ENCODE results near the gene SERINC4. TPM values are rescaled to one million over a fixed set of nuclear protein-coding genes. Genes with fewer than 3 reads are reported as not detected.
A peak's percentile ranks its signal among the peaks of the same experiment; 100 is the strongest.

The SERINC4 gene
- total RNA-seq, 1 donor from 2014 or later: 0.11 TPM

GRCh38 chr15:43800286-43801141, 494 bp upstream of the SERINC4 start, which contains the start of gene HYPK:
HYPK (plus strand) TSS chr15:43800599; CDS start chr15:43800623, 24 bp downstream.
- peaks cover 2% of the 10 kb centered on the region for H3K9me3 Mint-ChIP-seq
- peak; percentile 98 for ATAC-seq (ENCODE audit: low read depth)
- no peaks in the 10 kb centered on the region for H3K27me3 Mint-ChIP-seq

GRCh38 chr15:43799209-43799944, 643 bp downstream of the SERINC4 start:
- no peak for ATAC-seq (ENCODE audit: low read depth)
- Mint-ChIP-seq H3K4me1 (peaks cover 63% of the 10 kb centered on the region), H3K27ac (peak overlapping the region; percentile 96), H3K27me3 (no peaks in the 10 kb centered on the region), H3K9me3 (peaks cover 2% of the 10 kb centered on the region), H3K4me3 (peak overlapping the region; percentile 11), H3K36me3 (ENCODE audit: low read depth) (peaks cover 68% of the 10 kb centered on the region)
- ChIA-PET POLR2A (interaction anchor here (1.2 to 18.0 kb wide), 6 partner anchors 9 to 53 kb away, joined by 4 to 509 read pairs (median 24); partner anchors contain the start of genes ELL3, PDIA3 and SERF2), CTCF (interaction anchor here (2.2 kb wide), 1 partner anchor 22 kb away, joined by 8 read pairs; the partner anchor contains the start of gene ELL3)
- TF ChIP-seq CTCF (IDR thresholded peaks at IDR 0.05): no peak
- intact Hi-C loops (cut with micrococcal nuclease): no loop called here
- DNase-seq: no peak

More at GRCh38 chr15:43800286-43801141, 494 bp upstream of the SERINC4 start, which contains the start of gene HYPK:
- Mint-ChIP-seq H3K27ac (peak within 1 kb of the TSS; percentile 96), H3K4me1 (peaks cover 51% of the 10 kb centered on the region), H3K4me3 (peak within 1 kb of the TSS; percentile 98), H3K36me3 (ENCODE audit: low read depth) (peaks cover 68% of the 10 kb centered on the region)
- TF ChIP-seq CTCF (IDR thresholded peaks at IDR 0.05): no peak
- intact Hi-C loops (cut with micrococcal nuclease): loop anchor here (1.0 to 2.0 kb wide), 4 partner anchors 8 to 24 kb away; partner anchors contain the start of genes ELL3, MFAP1 and SERF2
- POLR2A ChIA-PET: interaction anchor here (0.6 to 18.0 kb wide), 13 partner anchors 9 to 677 kb away, joined by 3 to 509 read pairs (median 6); partner anchors contain the start of genes ELL3, MFAP1, PDIA3 and SERF2
- DNase-seq: peak; percentile 83
- CTCF ChIA-PET: interaction anchor here (0.9 to 2.2 kb wide), 5 partner anchors 8 to 27 kb away, joined by 3 to 8 read pairs (median 4); partner anchors contain the start of genes ELL3, MFAP1 and SERF2

DNA sequence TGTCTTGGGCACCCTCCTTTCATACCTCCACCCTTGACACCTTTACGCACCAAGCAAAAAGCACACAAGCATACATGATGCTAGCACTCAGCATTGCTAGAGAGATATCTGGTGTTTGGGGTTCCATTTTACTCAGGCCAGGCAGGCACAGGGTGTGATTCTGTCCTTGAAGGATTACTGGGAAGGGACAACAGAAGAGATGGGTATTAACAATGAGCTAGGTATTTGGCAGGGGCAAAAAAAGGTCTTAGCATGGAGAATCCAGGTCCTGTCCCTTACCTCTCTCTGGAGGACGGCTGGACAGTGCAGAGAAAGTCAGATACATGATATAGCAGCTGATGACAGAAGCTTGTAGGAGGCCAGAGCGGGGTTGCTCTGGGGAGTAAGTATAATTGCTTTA, 3.5 kb downstream of the SERINC4 start:
- H3K4me3 Mint-ChIP-seq: no peak overlapping the region

GRCh38 chr15:43795997-43796396, 4.0 kb downstream of the SERINC4 start:
- no peak for DNase-seq
- peaks cover 2% of the 10 kb centered on the region for H3K9me3 Mint-ChIP-seq
- H3K4me1 Mint-ChIP-seq: peaks cover 84% of the 10 kb centered on the region
- H3K36me3 Mint-ChIP-seq (ENCODE audit: low read depth): peaks cover 80% of the 10 kb centered on the region
- no peak overlapping the region for H3K27ac Mint-ChIP-seq
- no peak for ATAC-seq (ENCODE audit: low read depth)
- TF ChIP-seq CTCF (IDR thresholded peaks at IDR 0.05): no peak
- ChIA-PET CTCF (interaction anchor here (0.7 to 1.5 kb wide), 2 partner anchors 14 to 19 kb away, joined by 3 to 5 read pairs; partner anchors contain the start of gene ELL3), POLR2A (interaction anchor here (0.7 to 18.0 kb wide), 3 partner anchors 13 to 638 kb away, joined by 5 to 509 read pairs (median 55); partner anchors contain the start of gene ELL3)
- no peak overlapping the region for H3K4me3 Mint-ChIP-seq
- intact Hi-C loops (cut with micrococcal nuclease): no loop called here
- no peaks in the 10 kb centered on the region for H3K27me3 Mint-ChIP-seq

More for the DNA sequence above, 3.5 kb downstream of the SERINC4 start:
- Mint-ChIP-seq H3K27ac (peak overlapping the region; percentile 75), H3K4me1 (peaks cover 84% of the 10 kb centered on the region), H3K27me3 (no peaks in the 10 kb centered on the region), H3K9me3 (peaks cover 2% of the 10 kb centered on the region), H3K36me3 (ENCODE audit: low read depth) (peaks cover 82% of the 10 kb centered on the region)
- no peak for ATAC-seq (ENCODE audit: low read depth)
- POLR2A ChIA-PET: interaction anchor here (0.7 to 18.0 kb wide), 5 partner anchors 7 to 639 kb away, joined by 3 to 509 read pairs (median 5); partner anchors contain the start of gene ELL3
- no peak for DNase-seq
- CTCF ChIA-PET: interaction anchor here (0.7 to 1.8 kb wide), 3 partner anchors 14 to 25 kb away, joined by 3 to 6 read pairs (median 3); partner anchors contain the start of gene ELL3
- TF ChIP-seq CTCF (IDR thresholded peaks at IDR 0.05): no peak
- intact Hi-C loops (cut with micrococcal nuclease): no loop called here
